GM12801 (cell line): ENCODE results near the gene HSD17B4.

Experiments
- TF ChIP-seq, protein P1 (sequence below): IDR thresholded peaks from one replicate; pipeline ENCODE4 v1.5.1; 2011; ENCODE audit warnings: control low read depth; ENCODE audit not compliant: insufficient read length; ENCODE audit errors: extremely low read depth

The HSD17B4 gene

DNA sequence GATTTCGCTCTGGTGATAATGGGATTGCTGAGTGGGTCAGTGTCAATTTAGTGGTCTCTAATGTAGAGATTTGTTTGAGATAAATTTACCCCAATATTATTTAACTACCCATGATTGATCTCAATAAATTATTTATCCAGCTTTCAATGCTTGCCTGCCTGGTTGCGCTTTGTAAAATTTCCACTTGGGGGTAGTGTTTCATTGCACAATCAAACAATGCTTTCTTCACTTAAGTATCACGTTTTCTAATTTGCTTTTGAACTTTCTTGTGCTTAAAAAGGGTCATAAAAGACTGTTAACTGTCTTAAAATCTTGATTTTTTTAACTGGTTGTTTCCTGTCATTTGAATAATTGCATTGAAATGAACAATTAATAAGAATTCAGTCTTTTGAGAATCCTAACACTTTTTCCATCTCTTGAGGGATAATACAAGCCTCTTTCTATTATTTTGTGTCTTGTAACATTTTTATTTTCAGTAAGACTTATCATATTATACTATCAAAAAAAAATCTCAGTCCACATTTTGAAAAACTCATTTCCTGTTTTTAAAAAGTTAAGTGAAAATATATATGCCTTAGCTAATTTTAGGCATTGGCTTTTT is 18.7 kb downstream of the HSD17B4 start:
- TF ChIP-seq, protein P1, sequence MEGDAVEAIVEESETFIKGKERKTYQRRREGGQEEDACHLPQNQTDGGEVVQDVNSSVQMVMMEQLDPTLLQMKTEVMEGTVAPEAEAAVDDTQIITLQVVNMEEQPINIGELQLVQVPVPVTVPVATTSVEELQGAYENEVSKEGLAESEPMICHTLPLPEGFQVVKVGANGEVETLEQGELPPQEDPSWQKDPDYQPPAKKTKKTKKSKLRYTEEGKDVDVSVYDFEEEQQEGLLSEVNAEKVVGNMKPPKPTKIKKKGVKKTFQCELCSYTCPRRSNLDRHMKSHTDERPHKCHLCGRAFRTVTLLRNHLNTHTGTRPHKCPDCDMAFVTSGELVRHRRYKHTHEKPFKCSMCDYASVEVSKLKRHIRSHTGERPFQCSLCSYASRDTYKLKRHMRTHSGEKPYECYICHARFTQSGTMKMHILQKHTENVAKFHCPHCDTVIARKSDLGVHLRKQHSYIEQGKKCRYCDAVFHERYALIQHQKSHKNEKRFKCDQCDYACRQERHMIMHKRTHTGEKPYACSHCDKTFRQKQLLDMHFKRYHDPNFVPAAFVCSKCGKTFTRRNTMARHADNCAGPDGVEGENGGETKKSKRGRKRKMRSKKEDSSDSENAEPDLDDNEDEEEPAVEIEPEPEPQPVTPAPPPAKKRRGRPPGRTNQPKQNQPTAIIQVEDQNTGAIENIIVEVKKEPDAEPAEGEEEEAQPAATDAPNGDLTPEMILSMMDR = no peak

DNA sequence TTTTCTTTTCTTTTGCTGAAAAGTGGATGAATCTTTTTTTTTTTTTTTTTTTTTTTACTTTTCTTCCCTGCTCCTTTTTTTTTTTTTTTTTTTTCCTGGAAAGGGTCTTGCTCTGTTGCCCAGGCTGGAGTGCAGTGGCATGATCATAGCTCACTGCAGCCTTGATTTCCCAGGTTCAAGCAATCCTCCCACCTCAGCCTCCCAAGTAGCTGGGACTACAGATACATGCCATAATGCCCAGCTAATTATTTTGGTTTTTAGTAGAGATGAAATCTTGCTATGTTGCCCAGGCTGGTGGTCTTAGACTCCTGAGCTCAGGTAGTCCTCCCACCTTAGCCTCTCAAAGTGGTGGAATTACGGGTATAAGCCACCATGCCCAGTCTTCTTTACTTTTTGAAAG is 20.9 kb downstream of the HSD17B4 start:
- TF ChIP-seq, protein P1 = no peak

- TF ChIP-seq, protein P1 = no peak
These were observed 24.0 kb downstream of the HSD17B4 start for GRCh38 chr5:119476341-119476740.

GRCh38 chr5:119478781-119479180 is 26.5 kb downstream of the HSD17B4 start:
- TF ChIP-seq, protein P1 = no peak

GRCh38 chr5:119483155-119483554 is 30.9 kb downstream of the HSD17B4 start:
- TF ChIP-seq, protein P1 = no peak

DNA sequence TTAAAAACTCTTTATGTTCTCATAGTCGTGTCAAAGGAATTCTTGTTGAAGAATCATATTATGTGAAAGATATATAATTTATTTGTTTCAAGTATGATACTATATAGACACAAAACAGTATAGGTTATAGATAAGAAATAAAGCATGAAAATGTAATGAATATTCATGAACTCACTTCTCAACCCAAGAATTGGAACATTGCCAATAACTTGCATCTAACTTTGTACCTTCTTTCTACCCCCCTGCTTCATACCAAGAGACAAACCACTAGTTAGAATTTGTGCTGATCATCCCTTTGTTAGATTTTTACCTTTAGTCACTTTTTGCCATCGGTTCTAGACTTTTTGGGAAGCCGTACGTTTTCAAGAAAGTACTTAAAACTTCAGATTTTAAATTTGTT is 32.6 kb downstream of the HSD17B4 start:
- TF ChIP-seq, protein P1 = no peak

GRCh38 chr5:119501671-119502179 is 49.4 kb downstream of the HSD17B4 start:
- TF ChIP-seq, protein P1 = no peak

DNA sequence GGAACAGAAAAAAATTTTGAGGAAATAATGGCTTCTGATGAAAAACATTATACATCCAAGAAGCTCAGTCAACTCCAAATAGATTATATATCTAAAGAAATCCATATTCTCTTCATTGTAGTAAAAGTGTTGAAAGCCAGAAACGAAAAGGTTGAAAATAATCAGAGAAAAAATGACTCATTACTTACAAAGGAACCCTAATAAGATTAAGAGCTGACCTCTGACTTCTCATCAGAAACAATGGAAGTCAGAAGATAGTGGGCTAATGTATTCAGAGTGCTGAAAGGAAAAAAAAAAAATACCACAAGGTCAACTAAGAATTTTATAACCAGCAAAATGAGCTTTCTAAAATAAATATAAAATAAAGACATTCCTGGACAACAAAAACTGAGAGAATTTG is 60.0 kb downstream of the HSD17B4 start:
- TF ChIP-seq, protein P1 = no peak
